Mammary epithelial cell (primary cell): ENCODE measurements around the gene ABCD1.

Source experiments
- EZH2 ChIP-seq: IDR thresholded peaks from 2 replicates; pipeline ENCODE4 v1.6.1; 2012; ENCODE audit warnings: low read length, inconsistent platforms, borderline replicate concordance
- TF ChIP-seq, protein P1 (sequence below), 2 donors: IDR thresholded peaks in 1 of 2; conservative IDR thresholded peaks in 1 of 2; 2 replicates each; pipeline ENCODE4 v1.5.1; 2011 to 2012; ENCODE audit warnings: inconsistent platforms in 2 of 2, low read length in 2 of 2, mild to moderate bottlenecking in 2 of 2, control low read depth in 1 of 2, low read depth in 1 of 2; ENCODE audit not compliant: insufficient read depth in 1 of 2; ENCODE audit errors: extremely low read depth in 1 of 2

- TF ChIP-seq, protein P1, sequence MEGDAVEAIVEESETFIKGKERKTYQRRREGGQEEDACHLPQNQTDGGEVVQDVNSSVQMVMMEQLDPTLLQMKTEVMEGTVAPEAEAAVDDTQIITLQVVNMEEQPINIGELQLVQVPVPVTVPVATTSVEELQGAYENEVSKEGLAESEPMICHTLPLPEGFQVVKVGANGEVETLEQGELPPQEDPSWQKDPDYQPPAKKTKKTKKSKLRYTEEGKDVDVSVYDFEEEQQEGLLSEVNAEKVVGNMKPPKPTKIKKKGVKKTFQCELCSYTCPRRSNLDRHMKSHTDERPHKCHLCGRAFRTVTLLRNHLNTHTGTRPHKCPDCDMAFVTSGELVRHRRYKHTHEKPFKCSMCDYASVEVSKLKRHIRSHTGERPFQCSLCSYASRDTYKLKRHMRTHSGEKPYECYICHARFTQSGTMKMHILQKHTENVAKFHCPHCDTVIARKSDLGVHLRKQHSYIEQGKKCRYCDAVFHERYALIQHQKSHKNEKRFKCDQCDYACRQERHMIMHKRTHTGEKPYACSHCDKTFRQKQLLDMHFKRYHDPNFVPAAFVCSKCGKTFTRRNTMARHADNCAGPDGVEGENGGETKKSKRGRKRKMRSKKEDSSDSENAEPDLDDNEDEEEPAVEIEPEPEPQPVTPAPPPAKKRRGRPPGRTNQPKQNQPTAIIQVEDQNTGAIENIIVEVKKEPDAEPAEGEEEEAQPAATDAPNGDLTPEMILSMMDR (conservative IDR thresholded peaks at IDR 0.05 in 1 of 2, IDR thresholded peaks at IDR 0.05 in 1 of 2; ENCODE audit: extremely low read depth in 1 of 2, insufficient read depth in 1 of 2, low read depth in 1 of 2, low read length in 2 of 2), result no peak
- TF ChIP-seq EZH2, result no peak
Observed at GRCh38 chrX:153692003-153692402, 32.7 kb upstream of the ABCD1 start.
